Spleen (tissue), 7 donors: ENCODE results near the gene USP30.

ENCODE experiments used
- POLR2A ChIP-seq, 3 donors: fragments of 450-650 bp; IDR thresholded peaks; one replicate each; pipeline ENCODE4 v1.5.1; 2017; ENCODE audit warnings: antibody characterized with exemption in 3 of 3, mild to moderate bottlenecking in 1 of 3
- TF ChIP-seq, protein P1 (sequence below), 11 experiments: fragments of 200-600 bp in 7 of 11; fragments of 450-650 bp in 4 of 11; sonication (generic) in 4 of 11; IDR thresholded peaks in 8 of 11; conservative IDR thresholded peaks in 3 of 11; 1 replicate in 7 of 11; 2 replicates in 4 of 11; pipeline versions ENCODE4 v1.4.0 to v1.8.0; 2016 to 2021; ENCODE audit warnings: antibody characterized with exemption in 11 of 11, inconsistent platforms in 4 of 11, mild to moderate bottlenecking in 1 of 11
- donor health status: DM: no; HTN: no; CAD: no; lungs with moderate emphysema.
- donor health status: DM: no; HTN: no; CAD: no.
- donor health status: DM: no; HTN: no; CAD: no.

DNA sequence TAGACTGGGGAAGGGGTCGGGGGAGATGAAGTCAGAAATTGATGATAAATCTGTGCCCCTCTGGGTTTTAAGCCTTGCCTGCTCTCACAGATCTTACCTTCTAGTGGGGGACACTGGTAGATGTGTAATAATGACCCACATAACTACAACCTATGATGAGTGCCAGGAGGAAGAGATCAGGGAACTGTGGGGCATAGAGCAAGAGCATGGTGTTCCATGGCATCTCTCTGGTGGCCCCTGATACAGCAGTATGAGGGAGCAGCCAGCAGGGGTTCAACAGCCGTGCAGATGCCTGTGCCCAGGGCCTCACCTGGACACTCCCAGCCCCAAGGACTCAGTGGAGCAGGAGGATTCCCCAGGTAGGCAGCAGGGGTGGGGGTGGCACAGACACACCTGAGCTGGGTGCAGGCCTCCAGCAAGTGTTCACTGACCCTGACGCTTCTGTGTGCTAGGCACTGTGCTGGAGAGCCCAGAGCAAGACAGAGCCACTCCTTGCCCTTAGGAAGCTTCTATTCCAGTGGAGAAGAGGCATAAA is 69.0 kb downstream of the USP30 start:
- TF ChIP-seq POLR2A (IDR thresholded peaks at IDR 0.05), result no peak
- TF ChIP-seq, protein P1, sequence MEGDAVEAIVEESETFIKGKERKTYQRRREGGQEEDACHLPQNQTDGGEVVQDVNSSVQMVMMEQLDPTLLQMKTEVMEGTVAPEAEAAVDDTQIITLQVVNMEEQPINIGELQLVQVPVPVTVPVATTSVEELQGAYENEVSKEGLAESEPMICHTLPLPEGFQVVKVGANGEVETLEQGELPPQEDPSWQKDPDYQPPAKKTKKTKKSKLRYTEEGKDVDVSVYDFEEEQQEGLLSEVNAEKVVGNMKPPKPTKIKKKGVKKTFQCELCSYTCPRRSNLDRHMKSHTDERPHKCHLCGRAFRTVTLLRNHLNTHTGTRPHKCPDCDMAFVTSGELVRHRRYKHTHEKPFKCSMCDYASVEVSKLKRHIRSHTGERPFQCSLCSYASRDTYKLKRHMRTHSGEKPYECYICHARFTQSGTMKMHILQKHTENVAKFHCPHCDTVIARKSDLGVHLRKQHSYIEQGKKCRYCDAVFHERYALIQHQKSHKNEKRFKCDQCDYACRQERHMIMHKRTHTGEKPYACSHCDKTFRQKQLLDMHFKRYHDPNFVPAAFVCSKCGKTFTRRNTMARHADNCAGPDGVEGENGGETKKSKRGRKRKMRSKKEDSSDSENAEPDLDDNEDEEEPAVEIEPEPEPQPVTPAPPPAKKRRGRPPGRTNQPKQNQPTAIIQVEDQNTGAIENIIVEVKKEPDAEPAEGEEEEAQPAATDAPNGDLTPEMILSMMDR (IDR thresholded peaks at IDR 0.05 in 8 of 11, conservative IDR thresholded peaks at IDR 0.05 in 3 of 11), result no peak
